LNCaP clone FGC (cell line): Measurements from ENCODE around the gene GH1.
"Not testable (repeated sequence)": the region's sequence is repeated elsewhere in the genome, so short reads cannot be mapped to it uniquely, and the experiment has no call there.

ENCODE experiments used
- DNase-seq: peaks from one replicate; pipeline ENCODE4 v3.0.0-alpha.2; 2011; ENCODE audit warnings: low read depth
- H3K4me3 ChIP-seq: 2 replicates; pipeline ENCODE4 v1.5.1; 2011; ENCODE audit warnings: mild to moderate bottlenecking, low read depth, low read length, control low read depth

GH1 gene

GRCh38 chr17:63871646-63872365 is 46.8 kb downstream of the GH1 start:
- not testable (repeated sequence) for DNase-seq

GRCh38 chr17:63870292-63870665 is 48.4 kb downstream of the GH1 start:
- DNase-seq, H3K4me3 ChIP-seq: not testable (repeated sequence)

More at GRCh38 chr17:63871646-63872365, 46.8 kb downstream of the GH1 start:
- H3K4me3 ChIP-seq: not testable (repeated sequence)

- not testable (repeated sequence) for DNase-seq
Observed at GRCh38 chr17:63869491-63870291, 48.9 kb downstream of the GH1 start.

More at GRCh38 chr17:63869491-63870291, 48.9 kb downstream of the GH1 start:
- not testable (repeated sequence) for H3K4me3 ChIP-seq
